ENCODE results near the gene PCGF2. TPM values are rescaled to one million over a fixed set of nuclear protein-coding genes. Genes with fewer than 3 reads are reported as not detected.

PCGF2 gene
- total RNA-seq, 4 donors from 2014 or later = 8.5 to 13.5 (median 10.9) TPM

- 75 to 84% methylated on average over 10 of the region's 10 CpGs for WGBS, 2 donors
- no peaks in the 10 kb centered on the region for H3K27me3 ChIP-seq
- no peak overlapping the region for H3K27ac ChIP-seq
- H3K4me3 ChIP-seq (replicated peaks in 1 of 3) = no peak overlapping the region
- no peak for DNase-seq
- no peaks in the 10 kb centered on the region for H3K9me3 ChIP-seq
- intact Hi-C loops (cut with DNase I) = no loop called here
- no peak for TF ChIP-seq POLR2A (IDR thresholded peaks at IDR 0.05)
- no peak for TF ChIP-seq CTCF (IDR thresholded peaks at IDR 0.05)
- H3K36me3 ChIP-seq = peaks cover 27 to 31% of the 10 kb centered on the region in 2 donors
- H3K4me1 ChIP-seq = peaks cover 7 to 8% of the 10 kb centered on the region in 2 donors
Measured at GRCh38 chr17:38725066-38725465, 23.1 kb downstream of the PCGF2 start.

GRCh38 chr17:38724337-38724988, 23.7 kb downstream of the PCGF2 start:
- intact Hi-C loops (cut with DNase I) = no loop called here
- Histone ChIP-seq H3K27ac (no peak overlapping the region), H3K36me3 (peaks cover 31 to 32% of the 10 kb centered on the region in 2 donors), H3K4me1 (peaks cover 5 to 7% of the 10 kb centered on the region in 2 donors), H3K9me3 (no peaks in the 10 kb centered on the region), H3K4me3 (replicated peaks in 1 of 3) (no peak overlapping the region), H3K27me3 (no peaks in the 10 kb centered on the region)
- WGBS, 2 donors = 63 to 90% methylated on average over 5 to 8 of the region's 16 CpGs
- no peak for TF ChIP-seq POLR2A (IDR thresholded peaks at IDR 0.05)
- no peak for TF ChIP-seq CTCF (IDR thresholded peaks at IDR 0.05)
- no peak for DNase-seq

- no peaks in the 10 kb centered on the region for H3K4me1 ChIP-seq
- H3K9me3 ChIP-seq = no peaks in the 10 kb centered on the region
- no peaks in the 10 kb centered on the region for H3K27me3 ChIP-seq
- peaks cover 42 to 58% of the 10 kb centered on the region in 2 donors for H3K36me3 ChIP-seq
- 90 to 98% methylated on average over 9 to 10 of the region's 16 CpGs for WGBS, 2 donors
- intact Hi-C loops (cut with DNase I) = no loop called here
- DNase-seq = no peak
- TF ChIP-seq CTCF (IDR thresholded peaks at IDR 0.05) = no peak
- no peak for TF ChIP-seq POLR2A (IDR thresholded peaks at IDR 0.05)
- H3K27ac ChIP-seq = no peak overlapping the region
- no peak overlapping the region for H3K4me3 ChIP-seq (replicated peaks in 1 of 3)
Measured at GRCh38 chr17:38721802-38722201, 26.3 kb downstream of the PCGF2 start.

- 93 to 94% methylated on average over 6 of the region's 6 CpGs for WGBS, 2 donors
- H3K4me3 ChIP-seq (replicated peaks in 1 of 3) = no peak overlapping the region
- no peak for DNase-seq
- H3K27ac ChIP-seq = no peak overlapping the region
- H3K27me3 ChIP-seq = no peaks in the 10 kb centered on the region
- intact Hi-C loops (cut with DNase I) = no loop called here
- no peaks in the 10 kb centered on the region for H3K4me1 ChIP-seq
- no peaks in the 10 kb centered on the region for H3K9me3 ChIP-seq
- TF ChIP-seq POLR2A (IDR thresholded peaks at IDR 0.05) = no peak
- TF ChIP-seq CTCF (IDR thresholded peaks at IDR 0.05) = no peak
- H3K36me3 ChIP-seq = peaks cover 51 to 66% of the 10 kb centered on the region in 2 donors
Measured at GRCh38 chr17:38720941-38721340, 27.2 kb downstream of the PCGF2 start.

GRCh38 chr17:38719943-38720641, 28.0 kb downstream of the PCGF2 start:
- H3K27ac ChIP-seq = no peak overlapping the region
- H3K9me3 ChIP-seq = no peaks in the 10 kb centered on the region
- peaks cover 59 to 67% of the 10 kb centered on the region in 2 donors for H3K36me3 ChIP-seq
- H3K4me3 ChIP-seq (replicated peaks in 1 of 3) = no peak overlapping the region
- no peaks in the 10 kb centered on the region for H3K4me1 ChIP-seq
- no peak for DNase-seq
- TF ChIP-seq CTCF (IDR thresholded peaks at IDR 0.05) (no peak), POLR2A (IDR thresholded peaks at IDR 0.05) (no peak)
- H3K27me3 ChIP-seq = no peaks in the 10 kb centered on the region
- WGBS, 2 donors = 79 to 86% methylated on average over 30 to 37 of the region's 39 CpGs
- intact Hi-C loops (cut with DNase I) = no loop called here
